A549 (cell line): ENCODE data around the gene STK33.
"Not testable (repeated sequence)": the region's sequence is repeated elsewhere in the genome, so short reads cannot be mapped to it uniquely, and the experiment has no call there.

Source experiments
- BHLHE40 ChIP-seq: IDR thresholded peaks from 2 replicates; pipeline ENCODE4 v1.6.1; 2012; ENCODE audit warnings: low read depth, low read length, inconsistent platforms
- CEBPB ChIP-seq, 2 experiments: fragments of >200 bp in 1 of 2; sonication (Bioruptor Twin) in 1 of 2; formaldehyde crosslinking in 1 of 2; IDR thresholded peaks; 2 replicates each; pipeline ENCODE4 v1.6.1; 2012 to 2016
- CTCF ChIP-seq: fragments of >200 bp; sonication (Bioruptor Twin); formaldehyde crosslinking; IDR thresholded peaks from 3 replicates; pipeline ENCODE4 v1.5.1; 2016
- EHF ChIP-seq: fragments of 250-450 bp; sonication (Bioruptor Pico); IDR thresholded peaks from 2 replicates; pipeline ENCODE4 v1.5.0; 2020; ENCODE audit warnings: mild to moderate bottlenecking
- EP300 ChIP-seq, 2 experiments: fragments of >200 bp; sonication (Bioruptor Twin); formaldehyde crosslinking; IDR thresholded peaks; 2 replicates in 1 of 2; 3 replicates in 1 of 2; pipeline ENCODE4 v1.6.1; 2016 to 2017
- FOSL2 ChIP-seq, 2 experiments: fragments of 450-650 bp in 1 of 2; fragments of >200 bp in 1 of 2; sonication (Bioruptor Twin) in 1 of 2; formaldehyde crosslinking; IDR thresholded peaks; 2 replicates each; pipeline versions ENCODE4 v1.5.0 to v1.6.1; 2016 to 2020; ENCODE audit warnings: mild to moderate bottlenecking in 1 of 2, moderate library complexity in 1 of 2
- MAX ChIP-seq: IDR thresholded peaks from 2 replicates; pipeline ENCODE4 v1.6.1; 2012
- MAZ ChIP-seq: fragments of 150-350 bp; IDR thresholded peaks from 2 replicates; pipeline ENCODE4 v1.6.1; 2014; ENCODE audit warnings: antibody characterized with exemption, low read depth, low read length, borderline replicate concordance
- MYC ChIP-seq: IDR thresholded peaks from 2 replicates; pipeline ENCODE4 v1.6.1; 2012; ENCODE audit warnings: mild to moderate bottlenecking, inconsistent platforms, low read length, improper control_type of control experiment, borderline replicate concordance
- POLR2A ChIP-seq: IDR thresholded peaks from 2 replicates; pipeline ENCODE4 v1.6.1; 2012; ENCODE audit warnings: mild to moderate bottlenecking, low read length
- USF2 ChIP-seq: fragments of 450-650 bp; IDR thresholded peaks from 2 replicates; pipeline ENCODE4 v1.6.1; 2014; ENCODE audit warnings: antibody characterized with exemption

- TF ChIP-seq CTCF; EHF (CRISPR knock-in tag); USF2; MAX; POLR2A; FOSL2 (IDR thresholded peaks at IDR 0.05); FOSL2 (CRISPR knock-in tag; IDR thresholded peaks at IDR 0.05); BHLHE40; CEBPB (IDR thresholded peaks at IDR 0.05); EP300 (IDR thresholded peaks at IDR 0.05); MYC; MAZ: not testable (repeated sequence)
These were observed 127.1 kb downstream of the STK33 start for GRCh38 chr11:8466884-8467283.
